OCI-LY1 (cell line): ENCODE results near the gene KRTAP10-5.

Experiments used
- CTCF ChIP-seq: fragments of 200-600 bp; sonication (generic), shearing (Covaris generic); IDR thresholded peaks from 2 replicates; pipeline ENCODE4 v1.5.1; 2017; ENCODE audit warnings: mild to moderate bottlenecking, antibody characterized with exemption, low read length, moderate library complexity, mixed read lengths
- EZH2 ChIP-seq: fragments of 200-600 bp; sonication (generic), shearing (Covaris generic); IDR thresholded peaks from 2 replicates; pipeline ENCODE4 v1.8.0; 2017; ENCODE audit warnings: borderline replicate concordance, mixed run types, mild to moderate bottlenecking, antibody characterized with exemption, low read length, moderate library complexity, mixed read lengths

- TF ChIP-seq CTCF (no peak), EZH2 (no peak)
Measured at GRCh38 chr21:44531606-44532564, 48.5 kb downstream of the KRTAP10-5 start.
